DND-41 (cell line): ENCODE measurements around the gene PTK6.

Experiments used
- EZH2 ChIP-seq: IDR thresholded peaks from 3 replicates; pipeline ENCODE4 v1.6.1; 2012; ENCODE audit warnings: borderline replicate concordance, low read depth, mild to moderate bottlenecking, moderate library complexity, low read length, inconsistent platforms; ENCODE audit not compliant: severe bottlenecking
- TF ChIP-seq, protein P1 (sequence below): IDR thresholded peaks from 2 replicates; pipeline ENCODE4 v1.5.1; 2012; ENCODE audit warnings: borderline replicate concordance, low read length, moderate library complexity, mild to moderate bottlenecking; ENCODE audit not compliant: poor library complexity, severe bottlenecking; ENCODE audit errors: extremely low read depth

DNA sequence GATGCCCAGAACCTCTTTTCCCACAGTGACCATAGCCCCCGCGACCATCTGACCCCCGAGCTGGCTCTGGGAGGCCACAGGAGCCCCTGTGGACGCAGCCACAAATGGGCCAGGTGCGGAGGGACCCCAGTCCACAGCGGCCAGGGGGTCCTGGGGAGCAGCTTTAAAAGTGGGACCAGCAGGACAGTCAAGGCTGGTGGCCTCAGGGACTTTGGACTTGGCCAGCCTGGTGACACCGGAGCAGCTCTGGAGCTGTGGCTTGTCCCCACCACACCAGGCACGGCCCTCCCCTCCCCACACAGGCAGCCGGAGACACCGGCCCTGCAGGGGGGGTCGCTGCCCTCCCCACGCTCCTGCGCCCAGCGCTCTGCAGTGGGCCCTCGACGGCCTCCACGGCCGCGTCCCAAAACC is 20.3 kb upstream of the PTK6 start:
- TF ChIP-seq, protein P1, sequence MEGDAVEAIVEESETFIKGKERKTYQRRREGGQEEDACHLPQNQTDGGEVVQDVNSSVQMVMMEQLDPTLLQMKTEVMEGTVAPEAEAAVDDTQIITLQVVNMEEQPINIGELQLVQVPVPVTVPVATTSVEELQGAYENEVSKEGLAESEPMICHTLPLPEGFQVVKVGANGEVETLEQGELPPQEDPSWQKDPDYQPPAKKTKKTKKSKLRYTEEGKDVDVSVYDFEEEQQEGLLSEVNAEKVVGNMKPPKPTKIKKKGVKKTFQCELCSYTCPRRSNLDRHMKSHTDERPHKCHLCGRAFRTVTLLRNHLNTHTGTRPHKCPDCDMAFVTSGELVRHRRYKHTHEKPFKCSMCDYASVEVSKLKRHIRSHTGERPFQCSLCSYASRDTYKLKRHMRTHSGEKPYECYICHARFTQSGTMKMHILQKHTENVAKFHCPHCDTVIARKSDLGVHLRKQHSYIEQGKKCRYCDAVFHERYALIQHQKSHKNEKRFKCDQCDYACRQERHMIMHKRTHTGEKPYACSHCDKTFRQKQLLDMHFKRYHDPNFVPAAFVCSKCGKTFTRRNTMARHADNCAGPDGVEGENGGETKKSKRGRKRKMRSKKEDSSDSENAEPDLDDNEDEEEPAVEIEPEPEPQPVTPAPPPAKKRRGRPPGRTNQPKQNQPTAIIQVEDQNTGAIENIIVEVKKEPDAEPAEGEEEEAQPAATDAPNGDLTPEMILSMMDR: no peak
- no peak for TF ChIP-seq EZH2
